HEK293 (cell line): Measurements from ENCODE around the gene WDR82.

ENCODE experiments used
- CTCF ChIA-PET: fragments of 350-600 bp; formaldehyde crosslinking; extraction: SDS; loops from one replicate; lab custom pipeline; 2021; ENCODE audit warnings: antibody characterized with exemption; lab: Yijun Ruan, JAX
- POLR2A ChIA-PET: fragments of 300-600 bp; formaldehyde crosslinking; extraction: SDS; loops from one replicate; lab custom pipeline; 2020; ENCODE audit warnings: antibody characterized with exemption, inconsistent platforms; lab: Yijun Ruan, JAX
- H3K27ac ChIP-seq: fragments of 200-500 bp; sonication (Bioruptor generic); 2 replicates; pipeline ENCODE4 v1.5.1; 2014; ENCODE audit warnings: low read depth, low read length, control low read depth, inconsistent platforms; ENCODE audit errors: extremely low read depth
- H3K36me3 ChIP-seq, 2 experiments: fragments of 200-500 bp in 1 of 2; sonication (Bioruptor generic) in 1 of 2; 1 replicate in 1 of 2; 2 replicates in 1 of 2; pipeline ENCODE4 v1.5.1; 2014 to 2017; ENCODE audit warnings: inconsistent platforms in 2 of 2, low read length in 2 of 2; ENCODE audit not compliant: control insufficient read depth in 2 of 2, insufficient read depth in 1 of 2
- H3K4me1 ChIP-seq: fragments of 200-500 bp; sonication (Bioruptor generic); 2 replicates; pipeline ENCODE4 v1.5.1; 2014; ENCODE audit warnings: mild to moderate bottlenecking, low read length, inconsistent platforms; ENCODE audit not compliant: control insufficient read depth, insufficient read depth
- H3K4me3 ChIP-seq: 2 replicates; pipeline ENCODE4 v1.5.1; 2011; ENCODE audit warnings: low read depth, mild to moderate bottlenecking, control low read depth, low read length, moderate library complexity
- H3K9me3 ChIP-seq: fragments of 200-500 bp; sonication (Bioruptor generic); 2 replicates; pipeline ENCODE4 v1.5.1; 2014; ENCODE audit warnings: low read depth, low read length, inconsistent platforms; ENCODE audit not compliant: control insufficient read depth, insufficient read depth
- BCL11B ChIP-seq: fragments of 450-650 bp; formaldehyde crosslinking; IDR thresholded peaks from 2 replicates; pipeline ENCODE4 v1.5.1; 2016; ENCODE audit warnings: low read depth, missing biosample characterization, missing genetic modification characterization
- BCL6B ChIP-seq: fragments of 450-650 bp; formaldehyde crosslinking; IDR thresholded peaks from 2 replicates; pipeline ENCODE4 v1.5.1; 2017; ENCODE audit warnings: missing biosample characterization, missing genetic modification characterization
- EGR2 ChIP-seq: fragments of 450-650 bp; formaldehyde crosslinking; IDR thresholded peaks from 2 replicates; pipeline ENCODE4 v1.5.1; 2016; ENCODE audit warnings: low read depth, missing biosample characterization, missing genetic modification characterization
- OVOL3 ChIP-seq: fragments of 450-650 bp; formaldehyde crosslinking; IDR thresholded peaks from 2 replicates; pipeline ENCODE4 v1.5.1; 2016; ENCODE audit warnings: missing biosample characterization, missing genetic modification characterization
- SP7 ChIP-seq: fragments of 450-650 bp; formaldehyde crosslinking; IDR thresholded peaks from 2 replicates; pipeline ENCODE4 v1.5.1; 2016; ENCODE audit warnings: missing biosample characterization, missing genetic modification characterization
- WT1 ChIP-seq: fragments of 450-650 bp; formaldehyde crosslinking; IDR thresholded peaks from 2 replicates; pipeline ENCODE4 v1.5.1; 2016; ENCODE audit warnings: missing biosample characterization, missing genetic modification characterization
- ZFHX2 ChIP-seq: fragments of 450-650 bp; formaldehyde crosslinking; conservative IDR thresholded peaks from 2 replicates; pipeline ENCODE4 v1.5.1; 2016; ENCODE audit warnings: missing biosample characterization, missing genetic modification characterization
- ZFP37 ChIP-seq: fragments of 450-650 bp; formaldehyde crosslinking; IDR thresholded peaks from 2 replicates; pipeline ENCODE4 v1.5.1; 2016; ENCODE audit warnings: missing biosample characterization, missing genetic modification characterization
- ZNF121 ChIP-seq: fragments of 450-650 bp; formaldehyde crosslinking; IDR thresholded peaks from 2 replicates; pipeline ENCODE4 v1.5.1; 2016; ENCODE audit warnings: missing biosample characterization, missing genetic modification characterization
- ZNF157 ChIP-seq: fragments of 450-650 bp; formaldehyde crosslinking; IDR thresholded peaks from 2 replicates; pipeline ENCODE4 v1.5.1; 2016; ENCODE audit warnings: missing biosample characterization, missing genetic modification characterization
- ZNF184 ChIP-seq: fragments of 450-650 bp; IDR thresholded peaks from 2 replicates; pipeline ENCODE4 v1.5.1; 2018; ENCODE audit warnings: missing biosample characterization, mild to moderate bottlenecking, missing genetic modification characterization
- ZNF311 ChIP-seq: fragments of 450-650 bp; formaldehyde crosslinking; IDR thresholded peaks from 2 replicates; pipeline ENCODE4 v1.5.1; 2017; ENCODE audit warnings: missing biosample characterization, missing genetic modification characterization, borderline replicate concordance
- ZNF335 ChIP-seq: fragments of 450-650 bp; formaldehyde crosslinking; conservative IDR thresholded peaks from 2 replicates; pipeline ENCODE4 v1.5.1; 2016; ENCODE audit warnings: missing biosample characterization, missing genetic modification characterization
- ZNF513 ChIP-seq: fragments of 450-650 bp; IDR thresholded peaks from 2 replicates; pipeline ENCODE4 v1.5.1; 2018; ENCODE audit warnings: missing biosample characterization, missing genetic modification characterization
- ZNF558 ChIP-seq: fragments of 450-650 bp; formaldehyde crosslinking; IDR thresholded peaks from 2 replicates; pipeline ENCODE4 v1.5.1; 2016; ENCODE audit warnings: missing biosample characterization, missing genetic modification characterization
- ZNF585B ChIP-seq: fragments of 450-650 bp; formaldehyde crosslinking; IDR thresholded peaks from 2 replicates; pipeline ENCODE4 v1.5.1; 2016; ENCODE audit warnings: missing biosample characterization, missing genetic modification characterization
- ZNF596 ChIP-seq: fragments of 450-650 bp; IDR thresholded peaks from 2 replicates; pipeline ENCODE4 v1.5.0; 2018; ENCODE audit warnings: missing biosample characterization, mild to moderate bottlenecking, missing genetic modification characterization, moderate library complexity
- ZNF623 ChIP-seq: fragments of 450-650 bp; formaldehyde crosslinking; IDR thresholded peaks from 2 replicates; pipeline ENCODE4 v1.5.1; 2016; ENCODE audit warnings: missing biosample characterization, missing genetic modification characterization
- ZNF692 ChIP-seq: fragments of 450-650 bp; formaldehyde crosslinking; IDR thresholded peaks from 2 replicates; pipeline ENCODE4 v1.5.1; 2016; ENCODE audit warnings: missing biosample characterization, missing genetic modification characterization
- ZNF704 ChIP-seq: fragments of 450-650 bp; formaldehyde crosslinking; IDR thresholded peaks from 2 replicates; pipeline ENCODE4 v1.5.1; 2016; ENCODE audit warnings: missing biosample characterization, missing genetic modification characterization
- ZNF768 ChIP-seq: fragments of 450-650 bp; formaldehyde crosslinking; IDR thresholded peaks from 2 replicates; pipeline ENCODE4 v1.5.1; 2018; ENCODE audit warnings: missing biosample characterization, mild to moderate bottlenecking, missing genetic modification characterization
- ZSCAN18 ChIP-seq: fragments of 450-650 bp; formaldehyde crosslinking; IDR thresholded peaks from 2 replicates; pipeline ENCODE4 v1.5.1; 2016; ENCODE audit warnings: missing biosample characterization, missing genetic modification characterization
- ZXDB ChIP-seq: fragments of 450-650 bp; formaldehyde crosslinking; IDR thresholded peaks from 2 replicates; pipeline ENCODE4 v1.5.1; 2016; ENCODE audit warnings: missing biosample characterization, missing genetic modification characterization

WDR82 gene

GRCh38 chr3:52254608-52255007 is 23.8 kb downstream of the WDR82 start:
- no peak for TF ChIP-seq ZNF585B
- no peak for TF ChIP-seq ZFP37 (tag by site-specific recombination)
- no peak for TF ChIP-seq ZNF335 (tag by site-specific recombination)
- TF ChIP-seq ZNF596 (tag by site-specific recombination), result no peak
- TF ChIP-seq WT1 (tag by site-specific recombination), result no peak
- TF ChIP-seq ZFHX2, result no peak
- no peak for TF ChIP-seq ZNF121
- TF ChIP-seq BCL6B (tag by site-specific recombination), result no peak
- no peak for TF ChIP-seq ZNF768 (tag by site-specific recombination)
- no peak for TF ChIP-seq ZNF157 (tag by site-specific recombination)
- Histone ChIP-seq H3K27ac (no peak overlapping the region), H3K4me1 (no peaks in the 10 kb centered on the region), H3K36me3 (peaks cover 5 to 94% of the 10 kb centered on the region in 2 experiments; a peak in 2 of 3 replicates), H3K9me3 (no peaks in the 10 kb centered on the region), H3K4me3 (no peak overlapping the region)
- ChIA-PET CTCF (no interaction called here), POLR2A (no interaction called here)

- ChIA-PET CTCF (interaction anchor here (1.0 to 1.3 kb wide), 3 partner anchors 14 to 26 kb away, joined by 3 to 4 read pairs (median 4); no protein-coding TSS in a partner anchor), POLR2A (interaction anchor here (1.1 kb wide), 1 partner anchor 15 kb away, joined by 5 read pairs; the partner anchor contains the start of gene TWF2)
- H3K4me1 ChIP-seq, result no peaks in the 10 kb centered on the region
- no peak overlapping the region for H3K4me3 ChIP-seq
- TF ChIP-seq ZFHX2 (peak; percentile 96), SP7 (peak; percentile 43; the same call in 1 of the 2 replicates), EGR2 (tag by site-specific recombination) (peak; percentile 96), BCL11B (no peak), OVOL3 (tag by site-specific recombination) (no peak)
- peaks cover 5 to 94% of the 10 kb centered on the region in 2 experiments; a peak in 2 of 3 replicates for H3K36me3 ChIP-seq
- no peaks in the 10 kb centered on the region for H3K9me3 ChIP-seq
- no peak overlapping the region for H3K27ac ChIP-seq
Observed at GRCh38 chr3:52253314-52254304, 24.8 kb downstream of the WDR82 start.

- Histone ChIP-seq H3K36me3 (peaks cover 5 to 68% of the 10 kb centered on the region in 2 experiments; a peak in 2 of 3 replicates), H3K4me3 (no peak overlapping the region), H3K9me3 (no peaks in the 10 kb centered on the region), H3K27ac (no peak overlapping the region), H3K4me1 (no peaks in the 10 kb centered on the region; the same call in 1 of the 2 replicates)
- CTCF ChIA-PET, result interaction anchor here (0.9 kb wide), 1 partner anchor 38 kb away, joined by 3 read pairs; no protein-coding TSS in a partner anchor
- POLR2A ChIA-PET, result interaction anchor here (2.4 kb wide), 1 partner anchor 10 kb away, joined by 6 read pairs; no protein-coding TSS in a partner anchor
- TF ChIP-seq ZXDB (tag by site-specific recombination) (no peak), ZNF513 (tag by site-specific recombination) (no peak), ZNF692 (tag by site-specific recombination) (no peak), ZNF558 (tag by site-specific recombination) (no peak), ZNF311 (no peak), ZNF623 (no peak), ZNF704 (no peak), ZSCAN18 (tag by site-specific recombination) (no peak), ZNF184 (tag by site-specific recombination) (no peak), ZNF768 (tag by site-specific recombination) (no peak)
Observed at GRCh38 chr3:52250122-52250521, 28.3 kb downstream of the WDR82 start.
